A549 (cell line): ENCODE data around the gene AMER2. TPM values are rescaled to one million over a fixed set of nuclear protein-coding genes. Genes with fewer than 3 reads are reported as not detected.

Source experiments
- ATAC-seq, 2 experiments: fragments of 200-7000 bp in 1 of 2; fragments of >200 bp in 1 of 2; cut with Nextera tagmentation in 1 of 2; cut with Tn5 transposase in 1 of 2; 3 replicates each; pipeline versions ENCODE4 v1.8.0 to v1.9.1; 2018 to 2020; ENCODE audit warnings: mild to moderate bottlenecking in 1 of 2, moderate library complexity in 1 of 2
- CTCF ChIA-PET: fragments of 300-600 bp; sonication (Branson Sonifier 250); formaldehyde crosslinking; extraction: SDS; loops from one replicate; lab custom pipeline; 2021; ENCODE audit warnings: antibody characterized with exemption, inconsistent platforms; lab: Yijun Ruan, JAX
- POLR2A ChIA-PET: fragments of 350-600 bp; formaldehyde crosslinking; extraction: SDS; loops from one replicate; lab custom pipeline; 2021; ENCODE audit warnings: antibody characterized with exemption, inconsistent platforms; lab: Yijun Ruan, JAX
- DNase-seq, 2 experiments: peaks; one replicate each; pipeline versions ENCODE4 v3.0.0 to v3.0.0-alpha.2; 2011 to 2016; ENCODE audit warnings: low read depth in 1 of 2, low spot score in 1 of 2
- FAIRE-seq: peaks from 2 replicates; lab custom pipeline; 2011; peaks lifted over from hg19 to GRCh38; lab: Jason Lieb, UNC
- H3K27ac ChIP-seq, 2 experiments: fragments of >200 bp; sonication (Bioruptor Twin); formaldehyde crosslinking; 3 replicates each; pipeline ENCODE4 v1.5.1; 2016 to 2017
- H3K4me1 ChIP-seq: fragments of >200 bp; sonication (Bioruptor Twin); formaldehyde crosslinking; 3 replicates; pipeline ENCODE4 v1.6.1; 2016
- H3K4me2 ChIP-seq: fragments of >200 bp; sonication (Bioruptor Twin); formaldehyde crosslinking; 3 replicates; pipeline ENCODE4 v1.6.1; 2016
- H3K4me3 ChIP-seq: fragments of >200 bp; sonication (Bioruptor Twin); formaldehyde crosslinking; 3 replicates; pipeline ENCODE4 v1.5.1; 2016
- H3K9me3 ChIP-seq: fragments of >200 bp; sonication (Bioruptor Twin); formaldehyde crosslinking; 3 replicates; pipeline ENCODE4 v1.6.1; 2016
- ATOH8 ChIP-seq: fragments of 250-450 bp; sonication (Bioruptor Pico); IDR thresholded peaks from 2 replicates; pipeline ENCODE4 v1.5.0; 2020; ENCODE audit warnings: low read depth, mild to moderate bottlenecking, moderate library complexity
- CBX8 ChIP-seq: fragments of 200-600 bp; sonication (generic); IDR thresholded peaks from 2 replicates; pipeline ENCODE4 v1.6.1; 2016
- CHD4 ChIP-seq: fragments of 200-600 bp; sonication (generic); IDR thresholded peaks from 2 replicates; pipeline ENCODE4 v1.6.1; 2016; ENCODE audit warnings: antibody characterized with exemption, mild to moderate bottlenecking, borderline replicate concordance
- EHMT2 ChIP-seq: fragments of 200-600 bp; sonication (generic); IDR thresholded peaks from 2 replicates; pipeline ENCODE4 v1.6.1; 2016; ENCODE audit warnings: antibody characterized with exemption, low read depth, mild to moderate bottlenecking, moderate library complexity
- EP300 ChIP-seq, 2 experiments: fragments of >200 bp; sonication (Bioruptor Twin); formaldehyde crosslinking; IDR thresholded peaks; 2 replicates in 1 of 2; 3 replicates in 1 of 2; pipeline ENCODE4 v1.6.1; 2016 to 2017
- ESRRA ChIP-seq: fragments of 150-350 bp; IDR thresholded peaks from 2 replicates; pipeline ENCODE4 v1.6.1; 2014; ENCODE audit warnings: mild to moderate bottlenecking, low read length, borderline replicate concordance
- FOXS1 ChIP-seq: fragments of 250-450 bp; sonication (Bioruptor Pico); IDR thresholded peaks from 2 replicates; pipeline ENCODE4 v1.5.0; 2020; ENCODE audit warnings: mild to moderate bottlenecking, moderate library complexity
- HDAC2 ChIP-seq: fragments of 200-600 bp; sonication (generic); IDR thresholded peaks from 2 replicates; pipeline ENCODE4 v1.6.1; 2016
- HEYL ChIP-seq: fragments of 250-450 bp; sonication (Bioruptor Pico); IDR thresholded peaks from 2 replicates; pipeline ENCODE4 v1.8.0; 2021; ENCODE audit warnings: mild to moderate bottlenecking, moderate library complexity
- HMGXB4 ChIP-seq: fragments of 250-450 bp; sonication (Bioruptor Pico); IDR thresholded peaks from 2 replicates; pipeline ENCODE4 v1.5.0; 2021; ENCODE audit warnings: mild to moderate bottlenecking, moderate library complexity, borderline replicate concordance
- HOXA7 ChIP-seq: fragments of 250-450 bp; sonication (Bioruptor Pico); IDR thresholded peaks from 2 replicates; pipeline ENCODE4 v1.5.0; 2020; ENCODE audit warnings: mild to moderate bottlenecking, moderate library complexity
- HOXB13 ChIP-seq: fragments of 250-450 bp; sonication (Bioruptor Pico); IDR thresholded peaks from 2 replicates; pipeline ENCODE4 v1.5.0; 2020; ENCODE audit warnings: low read depth, mild to moderate bottlenecking, moderate library complexity
- HOXB5 ChIP-seq: fragments of 250-450 bp; sonication (Bioruptor Pico); IDR thresholded peaks from 2 replicates; pipeline ENCODE4 v1.5.0; 2020; ENCODE audit warnings: mild to moderate bottlenecking, moderate library complexity
- JUNB ChIP-seq: fragments of >200 bp; sonication (Bioruptor Twin); formaldehyde crosslinking; IDR thresholded peaks from 2 replicates; pipeline ENCODE4 v1.6.1; 2016
- KDM5A ChIP-seq: fragments of 200-600 bp; sonication (generic); IDR thresholded peaks from 2 replicates; pipeline ENCODE4 v1.6.1; 2016; ENCODE audit warnings: antibody characterized with exemption, mild to moderate bottlenecking
- MAZ ChIP-seq: fragments of 150-350 bp; IDR thresholded peaks from 2 replicates; pipeline ENCODE4 v1.6.1; 2014; ENCODE audit warnings: antibody characterized with exemption, low read depth, low read length, borderline replicate concordance
- REST ChIP-seq: fragments of 200-600 bp; sonication (generic); IDR thresholded peaks from 2 replicates; pipeline ENCODE4 v1.6.1; 2016; ENCODE audit warnings: antibody characterized with exemption, mild to moderate bottlenecking, moderate library complexity
- RFX5 ChIP-seq: fragments of 450-650 bp; IDR thresholded peaks from 2 replicates; pipeline ENCODE4 v1.7.1; 2014; ENCODE audit warnings: antibody characterized with exemption, mild to moderate bottlenecking, moderate library complexity
- SREBF2 ChIP-seq: fragments of 450-650 bp; IDR thresholded peaks from 2 replicates; pipeline ENCODE4 v1.6.1; 2014; ENCODE audit warnings: mild to moderate bottlenecking, moderate library complexity
- TP53 ChIP-seq: fragments of 250-450 bp; sonication (Bioruptor Pico); IDR thresholded peaks from 2 replicates; pipeline ENCODE4 v1.5.0; 2021; ENCODE audit warnings: mild to moderate bottlenecking, moderate library complexity
- ZC3H11A ChIP-seq: fragments of 450-650 bp; IDR thresholded peaks from 2 replicates; pipeline ENCODE4 v1.6.1; 2014; ENCODE audit warnings: antibody characterized with exemption, mild to moderate bottlenecking
- ZFP36 ChIP-seq: fragments of 450-650 bp; IDR thresholded peaks from 2 replicates; pipeline ENCODE4 v1.6.1; 2014; ENCODE audit warnings: borderline replicate concordance; ENCODE audit not compliant: partially characterized antibody
- ZNF302 ChIP-seq: fragments of 250-450 bp; sonication (Bioruptor Pico); IDR thresholded peaks from 2 replicates; pipeline ENCODE4 v1.9.0; 2021; ENCODE audit warnings: inconsistent platforms, mild to moderate bottlenecking, moderate library complexity
- WGBS: methylation state at CpG from one replicate; pipeline ENCODE4 v1.1.6; 2017; ENCODE audit errors: missing lambda C conversion rate; 5-methylcytosine and 5-hydroxymethylcytosine counted together
- polyA plus RNA-seq, 4 experiments: library from polyadenylated mRNA; depleted of rRNA in 3 of 4; stranded (reverse); fragments of >200 nt; fragmentation: RNase III in 1 of 4; extraction: RNeasy Plus Mini Kit Qiagen cat#74134 plus additional on column Dnase treatment in 1 of 4; gene quantifications; 2 replicates in 3 of 4; 3 replicates in 1 of 4; pipeline ENCODE4 v1.2.3, GENCODE V29; 2011 to 2017

Gene AMER2
- polyA plus RNA-seq, 2 of the 4 experiments (the other 2 are of a cell fraction): not detected

- DNase-seq: no peak
- Histone ChIP-seq H3K27ac (no peak overlapping the region), H3K4me2 (no peak overlapping the region), H3K4me1 (no peaks in the 10 kb centered on the region), H3K9me3 (no peaks in the 10 kb centered on the region), H3K4me3 (no peak overlapping the region)
- ATAC-seq: no peak
- 37% methylated on average over 4 of the region's 4 CpGs for WGBS
- TF ChIP-seq HMGXB4 (CRISPR knock-in tag): no peak
- TF ChIP-seq RFX5: no peak
- no peak for TF ChIP-seq MAZ
- TF ChIP-seq CBX8: no peak
- TF ChIP-seq SREBF2: no peak
- no peak for TF ChIP-seq FOXS1 (CRISPR knock-in tag)
- no peak for TF ChIP-seq ZC3H11A
- TF ChIP-seq EHMT2: no peak
- FAIRE-seq: no peak
- ChIA-PET POLR2A (no interaction called here), CTCF (interaction anchor here (0.5 kb wide), 1 partner anchor 11 kb away, joined by 3 read pairs; no protein-coding TSS in a partner anchor)
Measured at GRCh38 chr13:25200783-25201182, 28.7 kb upstream of the AMER2 start.

- FAIRE-seq: no peak
- POLR2A ChIA-PET: no interaction called here
- ATAC-seq: no peak
- H3K27ac ChIP-seq: no peak overlapping the region
- CTCF ChIA-PET: no interaction called here
- no peak for TF ChIP-seq HOXB13 (CRISPR knock-in tag)
- no peak for DNase-seq
- H3K4me3 ChIP-seq: no peak overlapping the region
- WGBS: 30% methylated on average over 5 of the region's 5 CpGs
- H3K4me2 ChIP-seq: no peak overlapping the region
- H3K4me1 ChIP-seq: no peaks in the 10 kb centered on the region
- H3K9me3 ChIP-seq: no peaks in the 10 kb centered on the region
Measured at GRCh38 chr13:25198647-25199046, 26.6 kb upstream of the AMER2 start.

- no peak overlapping the region for H3K27ac ChIP-seq
- no peak for TF ChIP-seq ZNF302 (CRISPR knock-in tag)
- TF ChIP-seq KDM5A: no peak
- TF ChIP-seq ESRRA: no peak
- TF ChIP-seq HDAC2: no peak
- no peak for TF ChIP-seq HEYL (CRISPR knock-in tag)
- TF ChIP-seq JUNB: no peak
- TF ChIP-seq HOXB5: no peak
- no peak for TF ChIP-seq ZFP36
- TF ChIP-seq HOXA7 (CRISPR knock-in tag): no peak
- TF ChIP-seq CBX8: no peak
- no peak for TF ChIP-seq CHD4
- no peak for TF ChIP-seq REST
- TF ChIP-seq SREBF2: no peak
- TF ChIP-seq ATOH8 (CRISPR knock-in tag): no peak
- no peak for TF ChIP-seq EP300 (IDR thresholded peaks at IDR 0.05)
- no peak for TF ChIP-seq TP53
- no peak overlapping the region for H3K4me2 ChIP-seq
- H3K4me3 ChIP-seq: no peak overlapping the region
- no peaks in the 10 kb centered on the region for H3K4me1 ChIP-seq
- WGBS: 58% methylated on average over 11 of the region's 11 CpGs
- H3K9me3 ChIP-seq: no peaks in the 10 kb centered on the region
- no peak for FAIRE-seq
- ChIA-PET POLR2A (no interaction called here), CTCF (no interaction called here)
- ATAC-seq: no peak
- DNase-seq: no peak
Measured at GRCh38 chr13:25196971-25197370, 24.9 kb upstream of the AMER2 start.
